ENCODE measurements around the gene FSTL1.

Gene FSTL1, protein sequence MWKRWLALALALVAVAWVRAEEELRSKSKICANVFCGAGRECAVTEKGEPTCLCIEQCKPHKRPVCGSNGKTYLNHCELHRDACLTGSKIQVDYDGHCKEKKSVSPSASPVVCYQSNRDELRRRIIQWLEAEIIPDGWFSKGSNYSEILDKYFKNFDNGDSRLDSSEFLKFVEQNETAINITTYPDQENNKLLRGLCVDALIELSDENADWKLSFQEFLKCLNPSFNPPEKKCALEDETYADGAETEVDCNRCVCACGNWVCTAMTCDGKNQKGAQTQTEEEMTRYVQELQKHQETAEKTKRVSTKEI

DNA sequence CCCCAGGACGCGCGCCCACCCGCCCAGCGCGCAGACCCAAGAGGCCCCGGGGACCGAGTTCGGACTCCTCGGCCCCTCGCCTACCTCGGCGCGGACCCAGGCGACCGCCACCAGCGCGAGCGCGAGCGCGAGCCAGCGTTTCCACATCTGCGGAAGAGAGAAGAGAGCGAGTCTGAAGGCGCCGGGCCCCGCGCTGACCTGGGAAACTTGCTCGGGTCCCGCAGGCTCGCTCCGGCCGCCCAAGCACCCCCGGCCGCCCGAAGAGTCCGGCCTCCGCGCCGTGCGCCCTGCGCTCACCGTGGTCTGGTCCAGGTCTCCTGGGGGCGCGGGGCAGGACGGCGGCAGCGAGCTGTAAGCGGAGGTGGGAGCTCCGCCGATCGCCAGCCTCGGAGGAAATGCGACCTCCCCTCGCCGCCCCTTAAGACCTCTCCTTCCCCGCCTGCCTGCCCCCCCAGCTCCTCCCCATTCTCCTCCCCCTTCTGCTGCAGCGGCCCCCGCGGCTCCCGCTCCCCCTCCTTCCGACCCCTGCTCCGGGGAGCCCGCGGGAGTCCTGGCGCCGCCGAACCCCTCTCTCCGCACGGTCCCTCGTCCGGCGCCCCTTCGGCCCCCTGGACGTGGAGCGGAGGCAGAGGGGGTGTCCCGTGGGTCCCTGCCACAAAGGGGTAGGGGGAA lies at the start of gene FSTL1:
FSTL1 (minus strand) TSS at position 393 of the 672 bp plus-strand sequence; CDS start at position 147, 246 bp downstream.
- no peak for DNase-seq

DNA sequence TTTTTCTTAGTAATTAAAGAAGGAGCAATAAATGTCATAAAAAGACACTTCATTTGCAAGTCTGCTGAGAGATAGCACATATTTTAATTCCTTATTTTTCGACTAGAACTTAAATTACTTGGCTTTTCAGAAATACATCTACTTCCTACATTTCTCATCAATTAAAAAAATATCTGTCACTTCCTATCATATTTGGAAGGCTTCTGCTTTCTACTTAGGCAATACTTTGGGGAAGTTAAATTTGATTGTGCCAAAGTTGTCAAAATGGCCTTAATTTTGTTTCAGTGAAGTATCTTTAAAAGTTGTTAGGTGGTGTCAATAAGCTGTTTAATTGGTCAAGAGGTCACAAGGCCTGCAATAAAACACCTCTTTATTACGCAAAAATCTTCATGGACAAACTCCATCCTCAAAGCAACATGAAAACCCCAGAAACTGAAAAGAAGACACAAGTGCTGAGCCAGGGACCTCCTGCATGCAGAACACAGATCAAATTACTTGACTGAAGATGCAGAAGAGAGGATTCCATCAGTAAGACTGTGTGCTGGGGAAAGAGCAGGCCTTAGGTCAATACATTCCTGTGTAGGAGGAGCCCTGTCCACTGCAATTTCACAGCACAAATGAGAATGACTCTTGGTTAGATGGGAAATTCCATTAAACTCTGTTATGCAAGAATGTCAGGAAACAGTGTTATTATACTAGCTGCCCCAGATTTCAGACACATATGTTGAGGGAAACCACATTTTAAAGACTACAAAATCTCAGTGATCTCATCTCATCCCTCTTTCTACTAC lies 48.0 kb upstream of the FSTL1 start:
- DNase-seq = no peak

DNA sequence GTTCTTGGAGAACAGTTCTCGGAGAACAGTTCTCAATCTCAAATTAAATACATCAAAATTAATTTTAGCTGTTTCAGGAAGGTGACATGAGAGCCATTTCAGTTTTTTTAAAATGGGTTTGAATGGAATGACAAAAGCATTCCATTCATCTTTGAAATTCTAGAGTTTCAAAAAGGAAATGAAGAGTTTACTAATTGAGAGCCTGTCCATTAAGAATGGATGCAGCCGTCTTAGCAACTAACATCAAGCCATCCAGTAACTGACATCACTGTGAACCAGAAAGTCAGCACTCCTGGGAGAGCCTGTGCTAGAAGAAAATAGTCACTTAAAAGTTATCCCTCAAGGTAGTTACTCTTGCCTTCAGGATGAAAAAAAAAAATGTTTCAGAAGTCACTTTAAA lies 47.0 kb upstream of the FSTL1 start:
- DNase-seq = no peak

DNA sequence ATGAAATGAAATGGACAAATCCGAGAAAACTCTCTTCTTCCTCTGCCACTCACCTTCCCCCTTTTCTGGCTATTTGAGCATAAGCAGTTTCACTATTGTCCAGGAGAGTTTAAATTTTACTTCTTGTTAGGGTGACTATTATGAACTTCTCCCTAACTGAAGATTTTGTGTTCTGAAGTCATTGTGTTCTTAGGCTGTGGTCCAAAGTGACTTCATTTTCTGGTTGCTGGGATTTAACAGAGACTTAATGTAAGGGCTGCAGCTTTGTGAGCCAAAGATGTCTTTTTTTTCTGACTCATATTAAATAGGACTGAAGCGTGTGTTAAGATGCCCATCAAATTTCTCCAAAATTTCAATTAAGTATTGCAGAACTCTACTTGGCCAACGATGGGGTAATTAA lies 46.5 kb upstream of the FSTL1 start:
- no peak for DNase-seq

DNA sequence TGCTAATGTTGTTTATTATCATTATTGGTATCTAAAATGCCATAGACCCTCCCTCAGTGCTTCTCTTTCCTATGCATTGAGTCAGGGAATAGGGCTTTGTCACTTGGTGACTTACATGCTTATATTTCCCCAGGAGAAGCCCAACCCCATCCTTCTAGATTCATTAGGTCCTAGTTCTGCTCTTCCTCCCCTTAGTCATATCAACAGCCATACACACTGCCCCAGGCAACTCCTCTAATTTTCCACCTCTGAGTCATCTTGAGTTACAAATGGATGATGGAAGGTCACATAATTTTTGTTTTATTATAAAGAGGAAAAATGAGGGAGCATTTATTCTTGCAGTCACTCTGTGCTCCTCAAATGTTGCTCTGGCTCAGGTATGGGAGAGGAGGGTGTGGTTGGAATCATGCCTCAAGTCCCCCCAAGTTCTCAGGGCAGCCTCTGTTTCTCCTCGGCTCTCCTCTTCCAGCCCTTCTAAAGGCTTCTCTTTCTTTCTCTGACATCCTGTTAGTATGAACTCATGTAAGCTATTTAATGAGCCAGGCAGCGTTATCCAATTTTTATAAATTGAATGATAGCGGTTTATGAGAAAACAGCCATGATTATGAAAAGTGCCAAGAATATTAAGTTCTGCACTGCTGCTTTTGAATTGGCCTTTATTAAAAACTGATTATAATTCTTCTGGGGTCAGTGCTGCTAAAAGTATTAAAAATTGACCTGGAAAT lies 45.6 kb upstream of the FSTL1 start:
- no peak for DNase-seq

DNA sequence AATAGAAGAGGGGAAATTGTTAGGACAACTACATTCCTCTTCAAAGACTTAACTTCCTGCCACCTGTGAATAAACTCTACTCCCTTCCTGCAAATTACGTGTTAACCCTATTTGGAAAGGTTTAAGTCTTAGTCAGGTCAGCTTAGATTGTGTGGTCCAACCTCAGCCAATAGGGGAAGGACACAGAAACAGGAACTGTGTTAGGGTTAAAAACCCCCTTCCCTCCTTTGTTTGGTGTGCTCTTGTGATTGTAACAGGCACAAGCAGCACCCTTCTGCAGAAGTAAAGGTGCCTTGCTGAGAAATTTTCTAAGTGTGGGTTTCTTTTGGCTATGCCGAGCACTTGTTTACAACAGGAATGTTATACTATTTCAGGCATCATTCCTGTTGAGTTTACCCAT lies 45.0 kb upstream of the FSTL1 start:
- DNase-seq = no peak

DNA sequence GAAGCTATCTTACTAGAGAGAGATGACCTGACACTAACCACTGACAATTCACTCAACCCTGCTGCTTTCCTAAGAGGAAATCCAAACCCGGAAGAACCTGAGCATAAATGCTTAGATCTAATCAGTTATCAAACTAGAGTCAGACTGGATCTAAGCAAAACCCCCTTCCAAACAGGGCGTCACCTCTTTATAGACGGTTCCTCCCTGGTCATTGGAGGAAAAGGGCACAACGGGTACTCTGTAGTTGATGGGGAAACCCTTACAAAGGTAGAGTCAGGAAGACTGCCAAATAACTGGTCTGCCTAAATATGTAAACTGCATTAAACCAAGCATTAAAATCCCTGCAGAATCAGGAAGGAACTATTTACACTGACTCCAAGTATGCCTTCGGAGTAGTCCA lies 41.3 kb upstream of the FSTL1 start:
- DNase-seq = no peak

DNA sequence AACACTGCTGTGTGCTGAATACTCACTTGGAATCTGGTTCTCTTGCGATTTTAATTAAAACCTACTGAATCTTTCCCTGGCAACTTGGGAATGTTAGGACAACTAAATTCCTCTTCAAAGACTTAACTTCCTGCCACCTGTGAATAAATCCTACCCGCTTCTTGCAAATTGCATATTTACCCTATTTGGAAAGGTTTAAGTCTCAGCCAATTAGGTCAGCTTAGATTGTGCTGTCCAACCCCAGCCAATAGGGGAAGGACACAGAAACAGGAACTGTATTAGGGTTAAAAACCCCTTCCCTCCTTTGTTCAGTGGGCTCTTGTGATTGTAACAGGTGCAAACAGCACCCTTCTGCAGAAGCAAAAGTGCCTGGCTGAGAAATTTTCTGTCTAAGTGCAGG lies 38.6 kb upstream of the FSTL1 start:
- DNase-seq = no peak

DNA sequence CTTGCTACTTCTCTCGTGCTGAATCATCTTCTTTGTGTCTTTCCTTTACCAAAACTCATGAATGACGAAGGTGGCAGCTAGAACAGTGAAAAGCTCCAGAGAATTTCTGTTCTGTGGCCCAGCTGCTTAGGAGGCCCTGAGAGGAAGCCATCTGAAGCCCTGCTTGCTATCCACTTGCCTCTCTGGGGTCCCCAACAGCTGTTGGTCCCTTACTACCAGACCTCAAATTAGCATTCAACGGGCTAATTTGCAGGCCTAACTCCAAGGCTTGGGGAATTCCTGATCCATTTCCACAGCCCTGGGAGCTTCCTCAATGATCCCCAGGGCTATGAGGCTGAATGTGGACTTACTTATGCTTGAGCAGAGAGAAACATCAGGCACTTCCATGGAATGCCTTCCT lies 37.5 kb upstream of the FSTL1 start:
- DNase-seq = no peak

DNA sequence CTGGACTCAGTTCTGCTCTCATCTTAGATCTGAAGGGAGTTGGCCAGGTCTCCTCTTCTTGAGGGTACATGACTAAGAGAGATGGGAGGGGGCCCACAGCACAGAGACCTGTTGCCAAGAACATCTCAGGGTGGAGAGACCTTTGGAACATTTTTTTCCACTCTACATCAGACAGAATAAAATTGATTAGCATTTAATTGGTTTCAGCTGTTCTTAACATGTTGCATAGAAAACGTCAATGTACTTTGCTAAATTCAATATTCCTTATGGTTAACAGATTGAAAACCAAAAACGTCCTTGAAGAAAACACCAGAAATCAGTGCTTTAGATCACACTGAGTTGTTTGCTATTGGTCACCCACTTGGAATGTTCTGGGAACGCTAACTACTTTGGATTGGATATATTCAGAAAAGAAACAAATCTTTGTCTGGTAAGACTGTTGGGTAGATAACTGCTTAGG lies 36.4 kb upstream of the FSTL1 start:
- DNase-seq = no peak

DNA sequence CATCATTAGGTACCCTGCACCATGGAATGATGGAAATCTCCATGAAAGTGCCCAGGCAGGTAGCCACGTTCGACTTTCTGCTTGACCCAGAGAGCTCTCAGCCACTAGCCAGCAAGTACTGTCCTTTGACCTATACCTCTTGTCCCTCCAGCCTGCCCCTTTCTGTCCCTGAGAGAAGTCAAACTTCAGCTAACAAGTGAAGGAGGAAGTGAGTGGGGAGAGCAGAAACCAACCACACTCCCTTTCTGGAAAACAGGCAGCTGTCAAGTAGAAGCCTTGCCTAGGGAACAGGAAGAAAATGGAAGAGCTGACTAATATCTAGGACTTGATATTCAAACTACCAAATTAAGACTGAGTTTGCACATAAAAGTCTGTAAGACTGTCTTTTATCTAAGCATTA lies 30.3 kb upstream of the FSTL1 start:
- no peak for DNase-seq

DNA sequence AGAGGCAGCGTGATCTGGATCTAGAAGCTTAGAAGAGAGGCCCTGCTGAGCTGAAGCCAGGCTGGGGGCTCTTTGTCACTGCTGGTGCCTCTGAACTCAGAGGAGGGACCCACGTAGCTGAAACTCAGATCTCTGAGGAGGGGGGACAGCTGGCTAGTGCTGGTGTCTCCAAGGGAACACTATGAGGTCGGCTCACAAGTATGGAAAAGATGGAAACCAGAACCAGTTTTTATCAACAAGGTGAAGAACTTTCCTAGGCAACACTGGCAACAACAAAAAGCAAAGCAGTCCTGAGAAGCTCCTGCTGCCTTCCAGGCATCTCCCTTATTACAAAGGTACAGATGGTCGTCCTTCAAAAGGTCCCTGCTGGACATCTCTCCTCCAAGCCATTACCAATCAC lies 27.0 kb upstream of the FSTL1 start:
- DNase-seq = no peak

DNA sequence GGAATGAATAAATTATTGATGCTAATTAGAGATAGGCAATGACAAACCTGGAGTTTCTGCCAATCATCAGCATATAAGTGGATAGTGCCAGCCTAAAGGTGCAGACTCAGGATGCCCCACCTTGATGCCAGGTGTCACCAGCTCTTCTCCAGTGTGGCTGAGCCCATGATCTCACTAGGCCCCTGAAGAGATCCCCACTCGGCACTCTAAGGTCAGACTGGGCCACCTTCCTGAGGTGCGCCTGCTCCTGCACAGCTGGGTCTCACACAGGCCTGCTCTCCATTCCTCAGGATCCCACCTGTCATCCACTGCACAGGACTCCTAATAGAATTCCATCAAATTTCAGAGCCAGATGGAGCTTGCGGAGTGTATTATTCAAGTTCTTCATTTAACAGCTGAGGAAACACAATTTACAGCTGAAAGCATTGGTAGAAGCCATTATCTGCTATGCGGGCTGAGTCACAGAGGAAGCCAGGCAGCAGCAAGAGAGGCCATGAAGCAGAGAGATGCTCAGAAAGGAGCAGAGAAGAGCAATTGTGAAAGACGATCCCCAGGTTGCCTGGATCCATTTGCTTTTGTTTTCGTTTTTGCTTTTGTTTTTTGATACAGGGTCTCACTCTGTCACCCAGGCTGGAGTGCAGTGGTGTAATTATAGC lies 25.1 kb upstream of the FSTL1 start:
- DNase-seq = no peak

DNA sequence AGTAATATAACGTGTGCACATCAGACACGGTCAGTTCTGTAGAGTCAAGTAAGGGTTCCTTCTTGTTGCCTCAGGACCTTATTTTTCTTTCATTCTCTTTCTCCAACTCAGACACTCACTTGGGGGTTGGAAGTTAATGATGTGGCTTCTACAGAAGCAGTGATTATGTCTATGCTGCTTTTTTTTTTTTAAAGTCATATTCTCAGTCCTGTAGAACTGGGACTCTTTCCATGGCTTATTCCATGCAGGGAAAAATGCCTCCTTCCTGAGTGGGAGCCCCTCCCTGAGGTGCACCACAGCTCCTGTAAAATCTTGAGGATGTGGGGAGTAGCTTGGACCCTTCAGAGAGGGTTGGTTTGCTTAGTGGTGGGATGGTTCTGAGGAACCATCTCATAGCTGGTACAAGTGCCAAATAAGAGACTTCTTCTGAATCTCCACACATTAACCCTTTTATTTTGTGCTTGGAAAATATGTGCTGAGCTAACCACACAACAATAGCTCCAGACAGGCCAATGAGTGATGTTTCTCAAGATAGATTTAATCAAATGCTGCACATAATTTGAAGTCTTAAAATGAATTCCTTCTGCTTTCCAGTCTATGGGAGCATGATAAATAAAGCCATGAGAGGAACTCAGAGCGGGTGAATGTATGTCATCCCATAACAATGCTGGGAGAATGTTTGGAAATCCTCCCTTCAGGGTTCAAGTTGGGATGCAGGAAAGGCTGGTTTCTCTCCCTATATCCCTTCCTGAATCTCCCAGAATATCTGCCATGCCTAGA lies 23.3 kb upstream of the FSTL1 start:
- no peak for DNase-seq

DNA sequence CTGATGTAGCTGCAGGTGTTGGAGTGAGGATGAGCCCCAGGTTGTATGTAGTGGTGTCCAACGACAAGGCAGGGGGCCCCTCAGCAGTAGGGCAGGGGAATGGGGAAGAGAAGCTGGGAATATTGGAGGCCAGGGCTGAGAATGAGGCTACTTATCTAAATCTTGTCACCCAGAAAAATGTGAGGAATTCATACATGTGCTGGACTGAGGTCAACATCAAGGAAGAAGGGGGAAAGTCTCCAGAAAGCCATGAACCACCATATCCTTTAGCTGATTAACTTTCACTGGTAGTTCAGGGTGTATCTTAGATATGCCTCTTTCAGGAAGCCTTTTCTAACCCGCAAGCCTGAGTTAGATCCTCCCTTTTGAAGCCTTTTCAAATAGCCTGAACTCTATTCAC lies 22.6 kb upstream of the FSTL1 start:
- DNase-seq = no peak

DNA sequence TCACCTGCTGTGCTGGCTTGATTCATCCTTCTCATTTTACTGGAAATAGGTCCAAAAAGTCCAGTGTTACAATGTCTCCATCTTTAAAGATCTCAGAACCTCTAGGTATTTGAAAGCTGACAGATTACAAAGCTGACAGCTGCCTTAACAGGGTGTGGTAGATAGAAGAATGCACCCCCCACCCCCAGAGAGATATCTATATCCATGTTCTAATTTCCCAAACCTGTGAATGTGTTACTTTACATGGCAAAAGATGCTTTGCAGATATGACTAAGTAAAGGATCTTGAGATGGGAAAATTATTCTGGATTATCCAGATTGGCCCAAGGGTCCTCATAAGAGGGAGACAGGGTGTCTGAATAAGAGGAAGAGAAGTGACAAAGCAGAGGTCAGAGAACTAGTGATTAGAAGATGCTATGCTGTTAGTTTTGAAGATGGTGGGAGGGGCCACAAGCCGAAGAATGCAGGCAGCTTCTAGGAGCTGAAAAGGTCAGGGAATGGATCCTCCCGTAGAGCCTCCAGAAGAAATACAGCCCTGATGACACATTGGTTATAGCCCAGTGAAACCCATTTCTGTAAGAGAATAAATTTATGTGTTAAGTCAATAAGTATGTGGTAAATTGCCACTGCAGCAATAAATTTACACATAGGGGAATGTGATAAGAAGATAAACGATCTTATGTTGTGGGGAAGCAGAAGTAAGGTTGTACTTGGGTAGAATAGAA lies 21.5 kb upstream of the FSTL1 start:
- DNase-seq = no peak

DNA sequence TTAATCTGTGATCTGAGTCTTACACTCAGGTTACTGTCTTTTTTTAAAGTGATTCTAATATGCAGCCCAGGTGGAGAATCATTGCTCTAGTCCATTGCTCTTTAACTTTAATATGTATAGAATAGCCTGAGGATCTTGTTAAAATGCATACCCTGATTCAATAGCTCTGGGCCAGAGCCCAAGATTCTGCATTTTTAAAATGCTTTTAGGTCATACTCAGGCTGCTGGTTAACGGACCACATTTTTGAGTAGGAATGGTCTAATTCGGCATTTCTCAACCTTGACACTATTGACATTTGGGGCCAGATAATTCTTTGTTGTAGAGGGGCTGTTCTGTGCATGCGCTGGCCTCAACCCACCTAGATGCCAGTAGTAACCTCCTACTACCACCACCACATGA lies 20.9 kb upstream of the FSTL1 start:
- DNase-seq = no peak

DNA sequence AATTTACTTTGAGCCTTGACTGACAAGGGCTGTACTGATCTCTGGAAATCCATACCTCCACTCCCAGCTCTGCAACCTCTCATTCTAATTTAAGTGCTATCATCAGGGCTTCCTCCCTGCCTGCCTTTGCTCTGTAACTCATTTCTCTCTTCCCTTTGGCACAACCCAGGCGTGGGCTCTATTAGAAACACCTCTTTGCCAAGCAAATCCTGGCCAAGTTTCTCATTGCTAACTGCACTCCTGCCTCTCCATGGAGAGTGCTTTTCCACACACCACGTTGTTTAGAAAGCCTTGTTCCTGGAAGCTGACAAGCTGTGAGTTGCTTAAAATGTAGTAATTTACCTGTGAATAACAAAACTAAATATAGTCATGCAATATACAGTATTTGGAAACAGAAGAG lies 20.1 kb upstream of the FSTL1 start:
- DNase-seq = no peak

DNA sequence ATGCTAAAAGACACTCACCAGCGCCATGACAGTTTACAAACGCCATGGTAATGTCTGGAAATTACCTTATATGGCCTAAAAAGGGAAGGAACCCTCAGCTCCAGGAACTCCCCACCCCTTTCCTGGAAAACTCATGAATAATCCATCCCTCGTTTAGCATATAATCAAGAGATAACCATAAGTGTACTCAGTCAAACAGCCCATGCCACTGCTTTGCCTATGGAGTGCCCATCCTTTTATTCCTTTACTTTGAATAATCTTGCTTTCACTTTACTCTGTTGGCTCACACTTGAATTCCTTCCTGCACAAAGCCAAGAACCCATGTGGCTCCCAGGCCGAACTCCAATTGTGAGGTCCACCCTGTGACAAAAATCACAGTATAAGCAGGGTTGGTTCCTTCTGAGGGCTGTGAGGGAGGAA lies 19.1 kb upstream of the FSTL1 start:
- no peak for DNase-seq

DNA sequence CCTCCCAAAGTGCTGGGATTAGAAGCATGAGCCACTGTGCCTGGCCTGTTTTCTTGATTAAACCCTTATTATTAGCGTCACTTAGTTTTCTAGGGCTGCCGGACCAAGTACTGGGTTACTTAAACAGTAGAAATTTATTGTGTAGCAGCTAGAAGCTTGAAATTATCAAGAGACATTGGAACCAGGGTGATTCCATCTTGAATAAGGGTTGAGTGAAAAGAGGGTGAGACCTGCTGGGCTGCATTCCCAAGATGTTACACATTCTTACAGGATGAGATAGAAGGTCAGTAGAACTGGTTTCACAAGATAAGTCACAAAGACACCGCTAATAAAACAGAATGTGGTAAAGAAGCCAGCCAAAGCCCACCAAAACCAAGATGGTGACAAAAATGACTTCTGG lies 18.6 kb upstream of the FSTL1 start:
- DNase-seq = no peak

DNA sequence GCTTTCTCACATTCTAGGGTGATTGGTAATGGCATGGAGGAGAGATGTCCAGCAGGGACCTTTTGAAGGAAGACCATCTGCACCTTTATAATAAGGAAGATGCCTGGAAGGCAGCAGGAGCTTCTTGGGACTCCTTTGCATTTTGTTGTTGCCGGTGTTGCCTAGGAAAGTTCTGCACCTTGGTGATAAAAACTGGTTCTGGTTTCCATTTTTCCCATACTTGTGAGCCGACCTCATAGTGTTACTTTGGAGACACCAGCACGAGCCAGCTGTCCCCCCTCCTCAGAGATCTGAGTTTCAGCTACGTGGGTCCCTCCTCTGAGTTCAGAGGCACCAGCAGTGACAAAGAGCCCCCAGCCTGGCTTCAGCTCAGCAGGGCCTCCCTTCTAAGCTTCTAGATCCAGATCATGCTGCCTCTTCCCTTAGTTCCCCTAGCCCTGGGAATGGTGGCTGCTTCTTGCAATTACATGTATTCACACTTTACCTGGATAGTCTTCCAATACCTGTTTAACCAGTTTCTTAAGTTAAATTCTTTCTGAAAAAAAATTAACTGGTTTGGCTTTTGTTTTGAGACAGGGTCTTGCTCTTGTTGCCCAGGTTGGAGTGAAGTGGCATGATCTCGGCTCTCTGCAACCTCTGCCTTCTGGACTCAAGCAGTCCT lies 18.0 kb upstream of the FSTL1 start:
- no peak for DNase-seq

Measured in stimulated activated CD4-positive, alpha-beta T cell treated with anti-CD3 and anti-CD28 coated beads, Interleukin-4, amount 100 ng/mL, for 24 hours (primary cell).